Right lung (tissue), 5 donors: ENCODE results near the gene RPL19. TPM values are rescaled to one million over a fixed set of nuclear protein-coding genes. Genes with fewer than 3 reads are reported as not detected.

Experiments used
- DNase-seq, 2 donors: peaks; one replicate each; pipeline ENCODE4 v3.0.0-alpha.2; 2013
- polyA plus RNA-seq, 5 donors: library from polyadenylated mRNA; unstranded; fragments of 120-200 nt; gene quantifications; one replicate each; pipeline versions ENCODE4 v1.2.1 to v1.2.3, GENCODE V29; 2013; ENCODE audit warnings: inconsistent platforms in 1 of 5, low replicate concordance in 1 of 5; ENCODE audit not compliant: insufficient read length in 5 of 5, insufficient read depth in 1 of 5

RPL19 gene
- polyA plus RNA-seq, 5 donors, result 2,041 to 2,572 (median 2,117) TPM

- no peak for DNase-seq
Measured at GRCh38 chr17:39222151-39222550, 22.1 kb downstream of the RPL19 start.

DNA sequence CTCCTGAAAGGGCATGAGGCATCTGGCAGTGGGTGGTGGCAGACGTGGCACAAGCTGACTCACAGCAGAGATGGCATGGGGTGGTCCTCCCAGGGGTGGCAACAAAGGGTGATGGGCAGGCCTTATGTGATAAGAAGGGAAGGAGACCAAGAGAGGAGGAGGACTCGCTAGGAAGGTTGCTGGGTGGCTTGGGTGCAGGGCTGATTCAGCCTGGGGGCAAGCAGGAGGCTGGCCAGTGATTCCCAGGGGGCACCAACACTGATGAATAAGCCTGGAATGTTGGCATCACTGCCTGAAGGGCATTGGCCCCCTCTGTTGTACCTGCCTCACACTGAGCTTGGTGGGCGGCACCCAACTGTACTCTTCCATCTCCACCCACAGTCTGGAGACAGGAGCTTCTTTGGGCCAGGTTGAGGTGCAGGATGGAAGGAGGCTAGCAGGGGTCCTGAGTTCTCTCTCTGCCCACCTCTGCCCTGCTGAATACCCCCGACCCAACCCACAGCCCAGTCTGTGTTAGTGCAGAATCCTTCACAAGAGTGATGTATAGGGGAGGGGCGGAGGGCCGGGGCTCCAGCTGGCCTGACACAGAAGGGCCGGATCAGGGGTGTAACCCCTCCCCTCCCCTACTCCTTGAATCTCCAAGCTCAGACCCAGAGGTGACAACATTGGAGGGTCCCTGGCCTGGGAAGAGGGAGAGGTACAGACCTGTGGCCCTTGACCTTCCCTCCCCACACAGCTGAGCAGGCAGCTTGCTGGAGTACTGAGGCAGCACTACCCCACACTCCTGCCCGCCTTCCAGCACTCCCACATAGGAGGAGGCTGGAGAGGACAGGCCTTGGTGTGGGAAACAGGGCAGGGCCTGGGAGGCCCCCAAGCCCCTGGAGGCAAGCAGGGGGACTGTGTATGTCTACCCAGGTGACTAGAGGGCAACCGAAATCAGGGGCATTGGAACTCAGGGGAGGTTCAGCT lies 23.1 kb downstream of the RPL19 start:
- no peak for DNase-seq

- DNase-seq, result no peak
Measured at GRCh38 chr17:39223907-39224777, 24.1 kb downstream of the RPL19 start.

DNA sequence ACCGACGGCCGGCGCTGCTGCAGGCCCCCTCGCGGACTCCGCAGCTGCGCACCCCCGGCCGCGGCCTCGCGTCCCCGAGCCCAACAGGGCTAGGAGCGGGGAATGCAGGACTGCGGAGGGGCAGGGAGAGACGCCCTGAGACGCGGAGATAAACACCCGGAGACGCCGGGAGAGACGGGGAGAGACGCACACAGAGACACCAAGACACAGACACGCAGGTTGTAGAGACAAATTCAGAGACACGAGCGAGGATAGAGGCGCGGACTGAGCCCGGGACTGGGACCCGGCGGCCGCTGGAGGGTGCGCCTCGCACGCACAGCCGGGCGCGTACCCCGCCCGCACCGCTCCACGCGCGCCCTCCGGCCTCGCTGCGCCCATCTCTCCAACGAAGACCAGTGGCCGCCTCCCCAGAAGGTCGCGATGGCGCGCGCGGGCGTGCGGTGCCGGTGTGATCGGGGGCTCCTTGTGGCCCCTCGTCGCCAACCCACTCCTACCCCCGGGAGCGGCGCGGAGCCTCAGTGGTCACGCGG lies 24.8 kb downstream of the RPL19 start:
- no peak for DNase-seq

DNA sequence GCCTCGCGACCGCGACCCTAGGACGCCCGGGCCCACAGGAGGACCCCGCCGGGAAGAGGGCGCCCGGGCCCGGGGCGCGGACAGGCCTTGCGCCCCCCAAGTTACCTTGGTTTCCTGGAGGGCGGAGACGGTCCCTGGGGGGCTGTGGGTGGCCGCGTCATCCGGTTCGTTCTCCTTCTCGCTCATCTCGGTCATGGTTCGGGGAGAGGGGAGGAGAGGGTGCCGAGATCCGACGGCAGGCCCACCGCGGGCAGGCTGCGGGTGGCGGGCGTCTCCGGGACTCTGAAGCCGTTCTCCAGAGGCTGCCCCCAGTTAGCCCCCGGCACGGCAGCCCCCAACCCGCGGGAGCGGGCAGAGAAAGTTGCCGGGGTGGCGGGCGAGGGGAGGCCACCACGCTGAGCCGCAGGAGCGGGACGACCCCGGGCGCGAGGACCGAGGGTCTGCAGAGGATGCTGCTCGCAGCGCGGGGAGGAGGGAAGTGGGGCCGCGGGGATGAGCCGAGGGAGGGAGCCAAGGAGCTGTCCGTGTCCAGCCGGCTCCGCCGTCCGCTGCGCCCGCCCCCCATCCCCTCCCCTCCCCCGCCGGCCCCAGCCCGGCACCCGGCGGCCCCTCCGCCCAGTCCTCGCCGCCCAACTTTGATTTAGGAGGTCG lies 25.4 kb downstream of the RPL19 start, which contains the start of gene STAC2:
Gene STAC2, minus strand, starts transcription at position 638 of the 651 bp plus-strand sequence. Its CDS starts 443 bp downstream, at position 195.
- DNase-seq, result no peak

- peak; percentile 51 to 72 for DNase-seq
Measured at GRCh38 chr17:39225959-39226683, 26.0 kb downstream of the RPL19 start.

GRCh38 chr17:39227364-39227919 lies 27.4 kb downstream of the RPL19 start:
- no peak for DNase-seq

- DNase-seq, result no peak
Measured at GRCh38 chr17:39229274-39229913, 29.3 kb downstream of the RPL19 start.

DNA sequence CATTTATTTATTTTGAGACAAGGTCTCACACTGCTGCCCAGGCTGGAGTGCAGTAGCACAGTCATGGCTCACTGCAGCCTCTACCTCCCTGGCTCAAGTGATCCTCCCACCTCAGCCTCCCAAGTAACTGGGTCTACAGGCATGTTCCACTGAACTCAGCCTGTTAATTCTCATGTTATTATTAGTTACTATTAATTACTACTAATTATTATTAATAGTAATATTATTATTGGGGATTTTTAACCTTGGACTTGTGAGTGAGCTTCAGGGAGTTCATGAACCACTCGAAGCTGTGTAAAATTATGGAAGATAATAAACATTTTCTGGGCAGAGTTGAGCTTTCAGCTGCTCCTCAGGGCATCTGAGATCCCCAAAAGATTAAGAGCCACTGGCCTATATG lies 30.3 kb downstream of the RPL19 start:
- DNase-seq, result no peak

- DNase-seq, result no peak
Measured at GRCh38 chr17:39231091-39231561, 31.0 kb downstream of the RPL19 start.

GRCh38 chr17:39231591-39232551 lies 31.8 kb downstream of the RPL19 start:
- DNase-seq, result no peak

- DNase-seq, result no peak
Measured at GRCh38 chr17:39235555-39236449, 35.7 kb downstream of the RPL19 start.

GRCh38 chr17:39236450-39236927 lies 36.4 kb downstream of the RPL19 start:
- DNase-seq, result no peak

DNA sequence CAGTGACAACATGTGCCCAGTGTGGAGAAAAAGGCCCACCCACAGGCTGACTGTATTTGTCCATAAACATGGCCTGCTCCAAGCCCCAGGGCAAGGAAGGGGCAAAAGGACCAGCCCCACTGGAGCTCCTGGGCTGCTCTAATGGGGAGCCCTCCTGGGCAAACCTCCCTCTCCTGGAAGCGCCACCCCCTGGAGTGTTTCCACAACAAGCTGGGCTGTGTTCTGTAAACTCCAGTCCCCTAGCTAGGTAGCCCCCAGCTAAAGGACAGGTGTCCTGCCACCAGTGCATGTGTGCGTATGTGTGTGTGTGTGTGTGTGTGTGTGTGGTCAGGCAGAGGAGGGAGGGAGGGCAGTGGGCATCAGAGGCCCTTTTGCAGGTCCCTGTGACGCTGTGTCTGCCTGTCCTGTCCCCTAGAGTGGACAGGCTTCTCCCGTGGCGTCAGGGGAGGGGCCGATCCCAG lies 36.9 kb downstream of the RPL19 start:
- no peak for DNase-seq

DNA sequence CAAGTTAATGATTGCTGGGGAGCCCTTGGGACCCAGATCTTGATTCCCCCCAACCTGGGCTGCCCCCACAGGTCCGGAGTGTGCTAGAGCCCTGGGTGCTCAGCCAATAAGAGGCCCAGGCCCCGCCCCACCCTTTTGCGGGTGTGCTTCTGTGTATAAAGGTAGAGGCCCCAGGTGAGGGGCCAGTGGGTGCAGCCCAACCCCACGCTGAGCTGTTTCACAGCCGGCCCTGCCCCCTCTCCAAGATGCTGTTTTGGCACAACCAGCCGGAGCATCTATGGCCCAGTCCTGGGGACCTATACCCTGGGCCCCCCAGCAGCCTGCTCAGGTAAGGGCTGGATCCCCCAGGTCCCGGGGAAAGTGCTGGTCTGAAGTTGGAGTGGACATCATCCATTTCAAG lies 37.5 kb downstream of the RPL19 start:
- no peak for DNase-seq

DNA sequence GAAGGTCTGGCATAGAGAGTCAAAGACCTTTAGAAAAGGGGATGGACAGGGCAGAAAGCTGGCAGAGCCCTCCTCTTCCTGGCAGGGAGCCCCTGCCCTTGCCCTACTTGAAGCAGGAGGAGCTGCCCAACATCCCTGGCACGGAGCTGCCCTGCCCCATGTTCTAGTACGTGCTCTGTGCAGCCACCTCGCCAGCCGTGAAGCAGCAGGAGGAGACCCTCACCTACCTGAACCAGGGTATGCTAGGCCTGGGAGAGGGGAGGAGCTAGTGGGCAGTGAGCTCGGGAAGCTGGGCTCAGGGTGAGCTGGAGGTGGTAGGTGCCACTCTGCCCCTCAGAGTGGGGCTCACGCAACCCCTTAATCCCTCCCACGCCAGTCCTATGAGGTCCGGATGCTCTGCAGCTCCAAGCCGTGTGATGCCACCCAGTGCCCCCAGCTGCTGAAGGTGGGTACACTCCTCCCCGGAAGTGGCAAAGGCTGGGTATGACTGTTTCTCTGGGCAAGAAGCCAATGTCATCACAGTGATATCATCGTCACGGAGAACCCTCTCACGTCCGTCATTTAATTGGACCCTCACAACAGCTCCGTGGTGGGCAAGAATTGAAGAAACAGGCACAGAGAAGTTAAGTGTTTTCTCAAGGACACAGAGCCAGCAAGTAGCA lies 38.4 kb downstream of the RPL19 start:
- DNase-seq, result no peak
